ENCODE results near the gene FXYD1. TPM values are rescaled to one million over a fixed set of nuclear protein-coding genes. Genes with fewer than 3 reads are reported as not detected.
A peak's percentile ranks its signal among the peaks of the same experiment; 100 is the strongest.

Gene FXYD1
- total RNA-seq, 5 donors from 2014 or later (not counting 1 experiment from before 2014, with no cell fraction given), result 0.70 to 7.7 (median 4.8) TPM

- peak overlapping the region; percentile 79 to 87 (median 81) for H3K4me3 Mint-ChIP-seq
- H3K4me1 Mint-ChIP-seq, result peaks cover 14 to 18% (median 14%) of the 10 kb centered on the region in 3 donors
- no peaks in the 10 kb centered on the region for H3K9me3 ChIP-seq
- no peak for DNase-seq
- H3K36me3 Mint-ChIP-seq, result no peaks in the 10 kb centered on the region
- H3K4me1 ChIP-seq (ENCODE audit: control insufficient read depth in 1 of 2, extremely low read depth in 1 of 2, insufficient read depth in 2 of 2, low read length in 2 of 2), result peaks cover 0 to 12% of the 10 kb centered on the region in 2 experiments
- no peak for ATAC-seq (replicated peaks in 1 of 4)
- H3K27ac ChIP-seq (ENCODE audit: low read length), result no peak overlapping the region
- H3K36me3 ChIP-seq (ENCODE audit: control insufficient read depth in 2 of 2, extremely low read depth in 1 of 2, insufficient read depth in 1 of 2, low read length in 1 of 2), result no peaks in the 10 kb centered on the region
- no peak overlapping the region for H3K4me3 ChIP-seq (ENCODE audit: control insufficient read depth in 1 of 2, extremely low read depth in 1 of 2, low read length in 1 of 2)
- H3K27me3 Mint-ChIP-seq, result no peaks in the 10 kb centered on the region
- WGBS (ENCODE audit: insufficient coverage), result 100% methylated on average over 1 of the region's 5 CpGs
- peaks cover 0 to 5% of the 10 kb centered on the region in 2 experiments for H3K27me3 ChIP-seq (replicated peaks in 1 of 2; ENCODE audit: control insufficient read depth in 2 of 2, extremely low read depth in 1 of 2, insufficient read depth in 2 of 2, low read length in 1 of 2)
- ChIA-PET POLR2A (interaction anchor here in 1 of 2 donors (0.5 kb wide), 1 partner anchor 126 kb away, joined by 8 read pairs; no protein-coding TSS in a partner anchor), CTCF (interaction anchor here in 1 of 2 donors (0.6 to 1.7 kb wide), 3 partner anchors 18 to 469 kb away, joined by 3 to 18 read pairs (median 3); no protein-coding TSS in a partner anchor)
- no peaks in the 10 kb centered on the region for H3K9me3 Mint-ChIP-seq
- peak overlapping the region; percentile 82 to 86 for H3K27ac Mint-ChIP-seq
Observed at GRCh38 chr19:35123573-35123972, 15.1 kb upstream of the FXYD1 start.

DNA sequence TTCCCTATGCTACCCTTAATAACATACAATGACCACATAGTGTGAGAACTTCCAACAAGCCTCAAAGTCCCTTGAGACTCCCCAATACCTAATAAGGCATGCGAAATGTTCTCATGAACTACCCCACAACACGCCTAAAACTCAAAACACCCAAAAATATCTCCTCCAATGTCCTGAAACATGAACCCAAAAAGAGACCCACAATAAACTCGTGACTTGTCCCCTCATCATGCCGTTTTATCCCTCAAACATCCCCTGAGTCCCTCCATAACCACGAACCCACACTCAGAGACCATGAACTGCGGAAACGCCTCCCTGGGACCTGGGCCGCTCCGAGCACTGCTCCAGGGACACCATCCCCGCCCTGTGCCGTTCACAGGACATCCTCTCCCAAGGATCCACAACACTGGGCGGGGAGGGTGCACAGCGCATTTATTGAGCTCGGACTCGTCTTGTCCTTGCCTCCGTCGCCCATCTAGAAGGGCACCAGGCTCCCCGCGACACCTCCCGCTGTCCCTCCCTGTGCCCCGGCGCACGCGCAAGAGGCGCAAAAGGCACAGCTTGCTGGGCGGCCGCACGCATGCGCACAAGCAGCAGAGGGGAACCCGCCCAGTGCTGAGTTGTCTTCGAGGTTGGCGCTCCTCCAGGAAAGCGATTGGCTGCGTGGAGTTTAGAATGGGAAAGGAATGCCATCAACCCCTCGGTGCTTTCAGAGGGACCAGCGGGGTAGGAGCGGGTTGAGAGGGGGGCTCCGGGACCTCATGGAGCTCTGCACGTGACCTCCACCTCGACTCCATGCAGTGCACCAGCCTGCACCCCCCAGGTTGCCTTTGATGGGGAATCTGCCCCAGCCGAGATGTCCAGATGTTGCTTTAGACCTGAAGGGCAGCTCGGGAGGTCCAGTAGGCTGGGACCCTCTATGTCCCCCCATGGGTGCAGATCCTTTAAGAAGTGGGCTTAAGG is 14.2 kb upstream of the FXYD1 start:
- H3K27me3 ChIP-seq (replicated peaks in 1 of 2; ENCODE audit: control insufficient read depth in 2 of 2, extremely low read depth in 1 of 2, insufficient read depth in 2 of 2, low read length in 1 of 2), result peaks cover 0 to 5% of the 10 kb centered on the region in 2 experiments
- Mint-ChIP-seq H3K27me3 (no peaks in the 10 kb centered on the region), H3K27ac (peak overlapping the region; percentile 82 to 86), H3K4me3 (peak overlapping the region; percentile 79 to 87 (median 81)), H3K36me3 (no peaks in the 10 kb centered on the region), H3K9me3 (no peaks in the 10 kb centered on the region), H3K4me1 (peaks cover 14 to 18% (median 14%) of the 10 kb centered on the region in 3 donors)
- H3K9me3 ChIP-seq, result no peaks in the 10 kb centered on the region
- ATAC-seq (replicated peaks in 1 of 4), result peak; percentile 93 to 98 (median 97)
- POLR2A ChIA-PET, result interaction anchor here in 1 of 2 donors (0.5 kb wide), 1 partner anchor 127 kb away, joined by 8 read pairs; no protein-coding TSS in a partner anchor
- H3K4me1 ChIP-seq (ENCODE audit: control insufficient read depth in 1 of 2, extremely low read depth in 1 of 2, insufficient read depth in 2 of 2, low read length in 2 of 2), result peaks cover 0 to 12% of the 10 kb centered on the region in 2 experiments
- CTCF ChIA-PET, result interaction anchor here (0.6 to 1.7 kb wide), 4 partner anchors 13 to 468 kb away, joined by 3 to 18 read pairs (median 4); no protein-coding TSS in a partner anchor
- DNase-seq, result peak; percentile 62 to 87 (median 78)
- H3K36me3 ChIP-seq (ENCODE audit: control insufficient read depth in 2 of 2, extremely low read depth in 1 of 2, insufficient read depth in 1 of 2, low read length in 1 of 2), result no peaks in the 10 kb centered on the region
- H3K4me3 ChIP-seq (ENCODE audit: control insufficient read depth in 1 of 2, extremely low read depth in 1 of 2, low read length in 1 of 2), result peak overlapping the region; percentile 35 to 65
- H3K27ac ChIP-seq (ENCODE audit: low read length), result peak overlapping the region; percentile 3
- 27% methylated on average over 30 of the region's 42 CpGs for WGBS (ENCODE audit: insufficient coverage)

DNA sequence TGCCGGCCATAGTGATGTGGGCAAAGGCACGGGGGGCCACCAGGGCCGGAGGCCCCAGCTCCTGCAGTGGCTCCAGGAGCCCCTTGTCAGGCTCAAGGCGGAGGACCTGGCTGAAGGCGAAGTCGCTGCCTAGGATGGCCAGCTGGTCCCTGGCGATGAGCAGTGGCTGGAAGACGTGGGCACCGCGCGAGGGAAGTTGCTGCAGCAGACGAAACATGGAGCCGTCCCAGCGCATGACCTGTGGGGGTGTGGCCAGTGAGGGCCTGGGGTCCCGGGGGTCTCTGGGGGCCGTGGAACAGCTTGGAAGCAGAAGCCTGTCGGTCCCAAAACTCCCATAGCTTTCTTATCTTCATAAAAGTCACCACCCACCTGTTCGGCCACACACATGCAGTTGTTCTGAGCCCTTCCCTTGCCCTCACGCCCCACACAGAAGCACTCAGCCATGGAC is 13.3 kb upstream of the FXYD1 start:
- Mint-ChIP-seq H3K9me3 (no peaks in the 10 kb centered on the region), H3K4me1 (peaks cover 14 to 18% (median 14%) of the 10 kb centered on the region in 3 donors), H3K27me3 (no peaks in the 10 kb centered on the region), H3K36me3 (no peaks in the 10 kb centered on the region), H3K4me3 (peak overlapping the region in 1 of 3 donors; percentile 87), H3K27ac (no peak overlapping the region)
- Histone ChIP-seq H3K36me3 (ENCODE audit: control insufficient read depth in 2 of 2, extremely low read depth in 1 of 2, insufficient read depth in 1 of 2, low read length in 1 of 2) (no peaks in the 10 kb centered on the region), H3K27ac (ENCODE audit: low read length) (no peak overlapping the region), H3K27me3 (replicated peaks in 1 of 2; ENCODE audit: control insufficient read depth in 2 of 2, extremely low read depth in 1 of 2, insufficient read depth in 2 of 2, low read length in 1 of 2) (peaks cover 0 to 5% of the 10 kb centered on the region in 2 experiments), H3K4me3 (ENCODE audit: control insufficient read depth in 1 of 2, extremely low read depth in 1 of 2, low read length in 1 of 2) (no peak overlapping the region), H3K9me3 (no peaks in the 10 kb centered on the region), H3K4me1 (ENCODE audit: control insufficient read depth in 1 of 2, extremely low read depth in 1 of 2, insufficient read depth in 2 of 2, low read length in 2 of 2) (peaks cover 0 to 12% of the 10 kb centered on the region in 2 experiments)
- ATAC-seq (replicated peaks in 1 of 4), result no peak
- 91% methylated on average over 15 of the region's 19 CpGs for WGBS (ENCODE audit: insufficient coverage)
- ChIA-PET POLR2A (no interaction called here), CTCF (interaction anchor here in 1 of 2 donors (1.7 kb wide), 1 partner anchor 16 kb away, joined by 18 read pairs; no protein-coding TSS in a partner anchor)
- DNase-seq, result no peak

DNA sequence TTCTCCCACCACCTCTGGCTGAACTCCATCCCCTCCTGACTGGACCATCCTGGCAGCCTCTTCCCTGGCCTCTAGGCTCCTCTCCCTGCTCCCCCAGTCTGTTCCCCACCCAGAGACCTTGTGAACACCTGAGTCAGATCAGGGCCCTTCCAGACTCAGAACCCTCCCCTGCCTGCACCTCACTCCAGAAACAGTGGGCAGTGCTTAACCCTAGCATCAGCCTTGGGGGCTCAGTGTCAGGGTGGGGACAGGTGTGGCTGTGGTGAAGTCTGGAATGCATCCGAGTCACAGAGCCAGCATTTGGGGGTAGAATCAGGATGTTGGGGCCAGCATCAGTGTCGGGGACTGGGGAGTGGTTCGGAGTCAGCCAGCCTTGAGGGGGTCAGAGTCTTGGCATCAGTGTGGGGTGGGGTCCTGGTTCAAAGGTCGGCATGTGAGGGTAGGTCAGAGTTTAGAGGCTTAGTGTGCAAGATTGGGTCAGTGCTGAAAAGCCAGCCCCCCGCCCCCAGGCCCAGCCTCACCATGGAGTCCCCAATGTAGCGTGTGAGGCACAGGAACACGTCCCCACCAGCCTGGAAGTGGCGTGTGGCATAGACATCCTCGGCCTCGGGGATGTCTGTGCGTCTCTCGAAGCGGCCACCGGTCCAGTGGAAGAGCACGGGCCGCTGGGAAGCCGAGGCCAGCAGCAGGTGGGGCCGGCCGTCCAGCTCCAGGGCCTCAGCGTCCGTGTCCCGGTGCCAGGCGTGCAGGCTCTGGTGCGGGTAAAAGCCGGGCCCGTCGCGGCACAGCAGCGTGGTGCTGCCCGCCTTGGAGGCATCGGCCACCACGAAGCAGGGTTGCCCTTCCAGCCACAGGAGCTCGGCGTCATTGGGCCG is 12.6 kb upstream of the FXYD1 start:
- no peak for ATAC-seq (replicated peaks in 1 of 4)
- Histone ChIP-seq H3K36me3 (ENCODE audit: control insufficient read depth in 2 of 2, extremely low read depth in 1 of 2, insufficient read depth in 1 of 2, low read length in 1 of 2) (no peaks in the 10 kb centered on the region), H3K4me3 (ENCODE audit: control insufficient read depth in 1 of 2, extremely low read depth in 1 of 2, low read length in 1 of 2) (no peak overlapping the region), H3K4me1 (ENCODE audit: control insufficient read depth in 1 of 2, extremely low read depth in 1 of 2, insufficient read depth in 2 of 2, low read length in 2 of 2) (peaks cover 0 to 12% of the 10 kb centered on the region in 2 experiments), H3K27me3 (replicated peaks in 1 of 2; ENCODE audit: control insufficient read depth in 2 of 2, extremely low read depth in 1 of 2, insufficient read depth in 2 of 2, low read length in 1 of 2) (peaks cover 0 to 5% of the 10 kb centered on the region in 2 experiments), H3K9me3 (no peaks in the 10 kb centered on the region), H3K27ac (ENCODE audit: low read length) (no peak overlapping the region)
- 91% methylated on average over 34 of the region's 35 CpGs for WGBS (ENCODE audit: insufficient coverage)
- H3K36me3 Mint-ChIP-seq, result no peaks in the 10 kb centered on the region
- ChIA-PET POLR2A (no interaction called here), CTCF (no interaction called here)
- H3K9me3 Mint-ChIP-seq, result no peaks in the 10 kb centered on the region
- no peak overlapping the region for H3K4me3 Mint-ChIP-seq
- H3K27ac Mint-ChIP-seq, result no peak overlapping the region
- no peak for DNase-seq
- H3K27me3 Mint-ChIP-seq, result no peaks in the 10 kb centered on the region
- peaks cover 14 to 18% (median 14%) of the 10 kb centered on the region in 3 donors for H3K4me1 Mint-ChIP-seq

- ATAC-seq (replicated peaks in 1 of 4) (no peak), DNase-seq (no peak)
- no peak overlapping the region for H3K27ac ChIP-seq (ENCODE audit: low read length)
- H3K27me3 Mint-ChIP-seq, result no peaks in the 10 kb centered on the region
- no peaks in the 10 kb centered on the region for H3K9me3 Mint-ChIP-seq
- no peaks in the 10 kb centered on the region for H3K36me3 Mint-ChIP-seq
- CTCF ChIA-PET, result no interaction called here
- peaks cover 14 to 18% (median 14%) of the 10 kb centered on the region in 3 donors for H3K4me1 Mint-ChIP-seq
- no peaks in the 10 kb centered on the region for H3K36me3 ChIP-seq (ENCODE audit: control insufficient read depth in 2 of 2, extremely low read depth in 1 of 2, insufficient read depth in 1 of 2, low read length in 1 of 2)
- POLR2A ChIA-PET, result no interaction called here
- H3K27ac Mint-ChIP-seq, result no peak overlapping the region
- H3K4me1 ChIP-seq (ENCODE audit: control insufficient read depth in 1 of 2, extremely low read depth in 1 of 2, insufficient read depth in 2 of 2, low read length in 2 of 2), result peaks cover 0 to 12% of the 10 kb centered on the region in 2 experiments
- H3K27me3 ChIP-seq (replicated peaks in 1 of 2; ENCODE audit: control insufficient read depth in 2 of 2, extremely low read depth in 1 of 2, insufficient read depth in 2 of 2, low read length in 1 of 2), result peaks cover 0 to 5% of the 10 kb centered on the region in 2 experiments
- H3K9me3 ChIP-seq, result no peaks in the 10 kb centered on the region
- H3K4me3 Mint-ChIP-seq, result no peak overlapping the region
- no peak overlapping the region for H3K4me3 ChIP-seq (ENCODE audit: control insufficient read depth in 1 of 2, extremely low read depth in 1 of 2, low read length in 1 of 2)
- 92% methylated on average over 19 of the region's 20 CpGs for WGBS (ENCODE audit: insufficient coverage)
Observed at GRCh38 chr19:35126624-35126959, 12.0 kb upstream of the FXYD1 start.

Measured in T-cell (primary cell).